ENCODE data around the gene HNF4A. TPM values are rescaled to one million over a fixed set of nuclear protein-coding genes. Genes with fewer than 3 reads are reported as not detected.

The HNF4A gene
- total RNA-seq, 1 experiment from 2014 or later, result 0.13 TPM

GRCh38 chr20:44415833-44416715 lies 60.6 kb downstream of the HNF4A start:
- H3K36me3 ChIP-seq (ENCODE audit: low read depth), result no peaks in the 10 kb centered on the region
- no peak overlapping the region for H3K4me2 ChIP-seq
- H3K9me3 ChIP-seq (ENCODE audit: insufficient read depth, low read depth), result no peaks in the 10 kb centered on the region
- H3K27ac ChIP-seq, result no peak overlapping the region
- BruUV-seq (replicated peaks), result no TSS peak
- ChIA-PET CTCF (no interaction called here), POLR2A (ENCODE audit: unreplicated experiment) (no interaction called here)
- H3K9me2 ChIP-seq (ENCODE audit: insufficient read depth), result no peaks in the 10 kb centered on the region
- intact Hi-C loops (cut with micrococcal nuclease; ENCODE audit: unreplicated experiment), result no loop called here
- DNase-seq, result no peak
- no peaks in the 10 kb centered on the region for H4K20me1 ChIP-seq (ENCODE audit: insufficient read depth)
- H2AFZ ChIP-seq, result no peak overlapping the region
- H3F3A ChIP-seq (ENCODE audit: insufficient read depth, low read depth), result 0 out of 2 replicates have a peak, but pooled peaks cover 4% of the 10 kb centered on the region
- no peak overlapping the region for H3K4me3 ChIP-seq
- no peaks in the 10 kb centered on the region for H3K79me2 ChIP-seq (ENCODE audit: low read depth)
- H3K4me1 ChIP-seq (replicated peaks; ENCODE audit: insufficient read depth), result no peaks in the 10 kb centered on the region; the same call in 1 of the 2 replicates
- TF ChIP-seq CTCF (conservative IDR thresholded peaks at IDR 0.05), result no peak
- TF ChIP-seq EZH2 (IDR thresholded peaks at IDR 0.05; ENCODE audit: low read depth), result no peak
- H3K27me3 ChIP-seq (ENCODE audit: insufficient read depth, low read depth), result no peaks in the 10 kb centered on the region

- Histone ChIP-seq H3K4me1 (replicated peaks; ENCODE audit: insufficient read depth) (peaks cover 6% of the 10 kb centered on the region), H3K27me3 (ENCODE audit: insufficient read depth, low read depth) (no peaks in the 10 kb centered on the region), H3F3A (ENCODE audit: insufficient read depth, low read depth) (0 out of 2 replicates have a peak, but pooled peaks cover 4% of the 10 kb centered on the region), H3K27ac (no peak overlapping the region), H3K4me3 (no peak overlapping the region), H3K36me3 (ENCODE audit: low read depth) (no peaks in the 10 kb centered on the region), H4K20me1 (ENCODE audit: insufficient read depth) (no peaks in the 10 kb centered on the region), H3K9me2 (ENCODE audit: insufficient read depth) (no peaks in the 10 kb centered on the region), H3K9me3 (ENCODE audit: insufficient read depth, low read depth) (no peaks in the 10 kb centered on the region), H3K4me2 (no peak overlapping the region), H2AFZ (no peak overlapping the region), H3K79me2 (ENCODE audit: low read depth) (no peaks in the 10 kb centered on the region)
- intact Hi-C loops (cut with micrococcal nuclease; ENCODE audit: unreplicated experiment), result no loop called here
- ChIA-PET POLR2A (ENCODE audit: unreplicated experiment) (no interaction called here), CTCF (no interaction called here)
- TF ChIP-seq EZH2 (IDR thresholded peaks at IDR 0.05; ENCODE audit: low read depth), result no peak
- TF ChIP-seq CTCF (conservative IDR thresholded peaks at IDR 0.05), result no peak
- no TSS peak for BruUV-seq (replicated peaks)
- no peak for DNase-seq
These were observed 62.8 kb downstream of the HNF4A start for GRCh38 chr20:44418069-44418905.

- no peaks in the 10 kb centered on the region for H4K20me1 ChIP-seq (ENCODE audit: insufficient read depth)
- BruUV-seq (replicated peaks), result no TSS peak
- H3K9me2 ChIP-seq (ENCODE audit: insufficient read depth), result no peaks in the 10 kb centered on the region
- intact Hi-C loops (cut with micrococcal nuclease; ENCODE audit: unreplicated experiment), result no loop called here
- no peaks in the 10 kb centered on the region for H3K79me2 ChIP-seq (ENCODE audit: low read depth)
- DNase-seq, result no peak
- no peak overlapping the region for H3K4me3 ChIP-seq
- no peak overlapping the region for H3K27ac ChIP-seq
- 0 out of 2 replicates have a peak, but pooled peaks cover 4% of the 10 kb centered on the region for H3F3A ChIP-seq (ENCODE audit: insufficient read depth, low read depth)
- peaks cover 6% of the 10 kb centered on the region for H3K4me1 ChIP-seq (replicated peaks; ENCODE audit: insufficient read depth)
- CTCF ChIA-PET, result interaction anchor here (0.6 kb wide), 1 partner anchor 12 kb away, joined by 10 read pairs; no protein-coding TSS in a partner anchor
- no peaks in the 10 kb centered on the region for H3K27me3 ChIP-seq (ENCODE audit: insufficient read depth, low read depth)
- no peaks in the 10 kb centered on the region for H3K9me3 ChIP-seq (ENCODE audit: insufficient read depth, low read depth)
- H2AFZ ChIP-seq, result no peak overlapping the region
- no peak for TF ChIP-seq CTCF (conservative IDR thresholded peaks at IDR 0.05)
- TF ChIP-seq EZH2 (IDR thresholded peaks at IDR 0.05; ENCODE audit: low read depth), result no peak
- no peak overlapping the region for H3K4me2 ChIP-seq
- POLR2A ChIA-PET (ENCODE audit: unreplicated experiment), result no interaction called here
- no peaks in the 10 kb centered on the region for H3K36me3 ChIP-seq (ENCODE audit: low read depth)
These were observed 63.8 kb downstream of the HNF4A start for GRCh38 chr20:44419131-44419844.

Data from PC-9 (cell line).